HG03439 (cell line): Measurements from ENCODE around the gene GLOD4.
"Not testable (repeated sequence)": the region's sequence is repeated elsewhere in the genome, so short reads cannot be mapped to it uniquely, and the experiment has no call there.

ENCODE experiments used
- ATAC-seq: cut with Tn5 transposase; IDR thresholded peaks from one replicate; pipeline ENCODE4 v1.9.1; 2021; ENCODE audit warnings: mild to moderate bottlenecking, moderate library complexity; ENCODE audit not compliant: unreplicated experiment

The GLOD4 gene

GRCh38 chr17:802901-803881, 21.1 kb upstream of the GLOD4 start:
- ATAC-seq, result no peak

- no peak for ATAC-seq
Measured at GRCh38 chr17:802481-802880, 20.4 kb upstream of the GLOD4 start.

GRCh38 chr17:801660-802059, 19.6 kb upstream of the GLOD4 start:
- ATAC-seq, result no peak

GRCh38 chr17:800446-801242, 18.6 kb upstream of the GLOD4 start:
- ATAC-seq, result no peak

GRCh38 chr17:799261-799660, 17.2 kb upstream of the GLOD4 start:
- no peak for ATAC-seq

GRCh38 chr17:798246-798645, 16.2 kb upstream of the GLOD4 start:
- no peak for ATAC-seq

GRCh38 chr17:797236-797840, 15.3 kb upstream of the GLOD4 start:
- ATAC-seq, result no peak

- no peak for ATAC-seq
Measured at GRCh38 chr17:796609-797008, 14.5 kb upstream of the GLOD4 start.

GRCh38 chr17:795721-796120, 13.6 kb upstream of the GLOD4 start:
- no peak for ATAC-seq

GRCh38 chr17:795276-795675, 13.2 kb upstream of the GLOD4 start:
- no peak for ATAC-seq

GRCh38 chr17:794876-795275, 12.8 kb upstream of the GLOD4 start:
- no peak for ATAC-seq

GRCh38 chr17:792277-792676, 10.2 kb upstream of the GLOD4 start:
- ATAC-seq, result no peak

GRCh38 chr17:791829-792228, 9.7 kb upstream of the GLOD4 start:
- ATAC-seq, result no peak

GRCh38 chr17:790874-791247, 8.8 kb upstream of the GLOD4 start:
- ATAC-seq, result not testable (repeated sequence)

- ATAC-seq, result not testable (repeated sequence)
Measured at GRCh38 chr17:789931-790873, 8.1 kb upstream of the GLOD4 start.

GRCh38 chr17:789160-789840, 7.2 kb upstream of the GLOD4 start:
- ATAC-seq, result no peak

GRCh38 chr17:788551-788950, 6.5 kb upstream of the GLOD4 start:
- ATAC-seq, result no peak

- ATAC-seq, result no peak
Measured at GRCh38 chr17:787641-788221, 5.7 kb upstream of the GLOD4 start.

GRCh38 chr17:785901-786300, 3.8 kb upstream of the GLOD4 start:
- not testable (repeated sequence) for ATAC-seq
